Neural cell (in vitro differentiated cells): ENCODE data around the gene PGAP2. TPM values are rescaled to one million over a fixed set of nuclear protein-coding genes. Genes with fewer than 3 reads are reported as not detected.

Experiments
- H2AFZ ChIP-seq: fragments of 200-600, 300-800 bp; sonication (generic), shearing (Covaris generic); 2 replicates; pipeline ENCODE4 v1.6.0; 2014; ENCODE audit warnings: low read depth, mild to moderate bottlenecking, antibody characterized with exemption, low read length, moderate library complexity
- H3F3A ChIP-seq: fragments of 200-600 bp; shearing (Covaris generic); 2 replicates; pipeline ENCODE4 v1.6.1; 2016; ENCODE audit warnings: mild to moderate bottlenecking, moderate library complexity, mixed read lengths, antibody characterized with exemption, low read length; ENCODE audit not compliant: insufficient read depth, poor library complexity, severe bottlenecking
- H3K27ac ChIP-seq: fragments of 200-600, 300-800 bp; sonication (generic), shearing (Covaris generic); 2 replicates; pipeline ENCODE4 v1.5.1; 2014; ENCODE audit warnings: mild to moderate bottlenecking, low read length, moderate library complexity
- H3K27me3 ChIP-seq: fragments of 300-800, 200-600 bp; sonication (generic), shearing (Covaris generic); 2 replicates; pipeline ENCODE4 v1.6.0; 2014; ENCODE audit warnings: mild to moderate bottlenecking, low read depth, low read length, moderate library complexity; ENCODE audit not compliant: insufficient read depth
- H3K36me3 ChIP-seq: fragments of 300-800, 200-600 bp; sonication (generic), shearing (Covaris generic); 2 replicates; pipeline ENCODE4 v1.5.1; 2014; ENCODE audit warnings: mild to moderate bottlenecking, antibody characterized with exemption, low read length, moderate library complexity; ENCODE audit not compliant: insufficient read depth
- H3K4me2 ChIP-seq: fragments of 300-800, 200-600 bp; sonication (generic), shearing (Covaris generic); 2 replicates; pipeline ENCODE4 v1.6.0; 2014; ENCODE audit warnings: mild to moderate bottlenecking, low read length
- H3K4me3 ChIP-seq: fragments of 300-800, 200-600 bp; sonication (generic), shearing (Covaris generic); 2 replicates; pipeline ENCODE4 v1.5.1; 2014; ENCODE audit warnings: mild to moderate bottlenecking, low read length, moderate library complexity
- H3K79me2 ChIP-seq: fragments of 200-600 bp; shearing (Covaris generic); replicated peaks from 2 replicates; pipeline ENCODE4 v1.6.0; 2014; ENCODE audit warnings: mild to moderate bottlenecking, low read length, moderate library complexity; ENCODE audit not compliant: insufficient read depth
- H3K9ac ChIP-seq: fragments of 300-800, 200-600 bp; sonication (generic), shearing (Covaris generic); 2 replicates; pipeline ENCODE4 v1.6.1; 2016; ENCODE audit warnings: mild to moderate bottlenecking, low read length, mixed read lengths
- H3K9me2 ChIP-seq: fragments of 200-600 bp; shearing (Covaris generic); 2 replicates; pipeline ENCODE4 v1.6.1; 2016; ENCODE audit warnings: mild to moderate bottlenecking, low read length, mixed read lengths; ENCODE audit not compliant: insufficient read depth
- H3K9me3 ChIP-seq: fragments of 200-600, 300-800 bp; sonication (generic), shearing (Covaris generic); 2 replicates; pipeline ENCODE4 v1.6.1; 2016; ENCODE audit warnings: mild to moderate bottlenecking, mixed run types, low read length, moderate library complexity, mixed read lengths
- H4K20me1 ChIP-seq: fragments of 200-600 bp; shearing (Covaris generic); 2 replicates; pipeline ENCODE4 v1.6.1; 2016; ENCODE audit warnings: mild to moderate bottlenecking, mixed run types; ENCODE audit not compliant: insufficient read depth
- EP300 ChIP-seq: fragments of 450-650 bp; conservative IDR thresholded peaks from 2 replicates; pipeline ENCODE4 v1.6.1; 2014; ENCODE audit warnings: antibody characterized with exemption, mild to moderate bottlenecking, moderate library complexity; ENCODE audit not compliant: poor library complexity, severe bottlenecking
- EZH2 ChIP-seq: fragments of 200-600, 300-800 bp; shearing (Covaris generic), sonication (generic); IDR thresholded peaks from 2 replicates; pipeline ENCODE4 v1.6.1; 2014; ENCODE audit warnings: antibody characterized with exemption, low read length, borderline replicate concordance, mild to moderate bottlenecking; ENCODE audit not compliant: insufficient read depth, poor library complexity, severe bottlenecking
- MXI1 ChIP-seq: fragments of 450-650 bp; conservative IDR thresholded peaks from 2 replicates; pipeline ENCODE4 v1.6.1; 2014; ENCODE audit warnings: antibody characterized with exemption, mild to moderate bottlenecking; ENCODE audit not compliant: poor library complexity, severe bottlenecking
- POLR2AphosphoS5 ChIP-seq: IDR thresholded peaks from 2 replicates; pipeline ENCODE4 v1.6.1; 2012
- RAD21 ChIP-seq: fragments of 450-650 bp; conservative IDR thresholded peaks from 2 replicates; pipeline ENCODE4 v1.6.1; 2014; ENCODE audit warnings: antibody characterized with exemption, mild to moderate bottlenecking, moderate library complexity
- SMC3 ChIP-seq: fragments of 450-650 bp; conservative IDR thresholded peaks from 2 replicates; pipeline ENCODE4 v1.6.1; 2014; ENCODE audit warnings: antibody characterized with exemption, mild to moderate bottlenecking, moderate library complexity; ENCODE audit not compliant: poor library complexity
- TAF1 ChIP-seq: IDR thresholded peaks from 2 replicates; pipeline ENCODE4 v1.6.1; 2012; ENCODE audit warnings: low read depth
- polyA plus RNA-seq: library from polyadenylated mRNA; depleted of rRNA; stranded (reverse); fragments of >200 nt; gene quantifications from 2 replicates; pipeline ENCODE4 v1.2.3, GENCODE V29; 2014
- TF ChIP-seq, protein P1 (sequence below): IDR thresholded peaks from 2 replicates; pipeline ENCODE4 v1.6.1; 2012; ENCODE audit warnings: borderline replicate concordance
- TF ChIP-seq, protein P2 (sequence below): fragments of 450-650 bp; IDR thresholded peaks from 2 replicates; pipeline ENCODE4 v1.5.1; 2014; ENCODE audit warnings: antibody characterized with exemption, mild to moderate bottlenecking, moderate library complexity; ENCODE audit not compliant: poor library complexity, severe bottlenecking

Gene PGAP2
- polyA plus RNA-seq, 1 donor from 2014 or later: 30.1 TPM

DNA sequence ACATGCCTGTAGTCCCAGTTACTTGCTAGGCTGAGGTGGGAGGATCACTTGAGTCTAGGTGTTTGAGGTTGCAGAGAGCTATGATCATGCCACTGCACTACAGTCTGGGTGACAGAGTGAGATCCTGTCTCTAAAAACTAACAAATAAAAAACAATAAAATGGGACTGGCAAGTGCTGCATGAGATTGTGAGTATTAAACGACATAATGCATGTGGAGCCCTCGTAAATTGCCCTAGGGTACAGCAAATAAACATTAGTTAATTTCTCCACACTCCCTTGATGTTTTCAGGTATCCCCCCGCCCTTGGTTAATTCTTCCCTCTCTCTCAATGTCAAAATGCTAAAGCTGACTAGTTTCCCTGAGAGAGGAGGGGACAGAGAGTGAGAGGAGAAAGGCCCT is 37.3 kb downstream of the PGAP2 start:
- no peak overlapping the region for H2AFZ ChIP-seq
- H4K20me1 ChIP-seq: no peaks in the 10 kb centered on the region
- no peak overlapping the region for H3K4me2 ChIP-seq
- H3F3A ChIP-seq: no peaks in the 10 kb centered on the region
- H3K9me3 ChIP-seq: no peaks in the 10 kb centered on the region
- no peak overlapping the region for H3K9ac ChIP-seq
- no peak overlapping the region for H3K4me3 ChIP-seq
- TF ChIP-seq SMC3 (no peak), RAD21 (no peak), EP300 (no peak), POLR2AphosphoS5 (no peak), TAF1 (no peak), EZH2 (no peak), MXI1 (no peak)
- TF ChIP-seq, protein P1, sequence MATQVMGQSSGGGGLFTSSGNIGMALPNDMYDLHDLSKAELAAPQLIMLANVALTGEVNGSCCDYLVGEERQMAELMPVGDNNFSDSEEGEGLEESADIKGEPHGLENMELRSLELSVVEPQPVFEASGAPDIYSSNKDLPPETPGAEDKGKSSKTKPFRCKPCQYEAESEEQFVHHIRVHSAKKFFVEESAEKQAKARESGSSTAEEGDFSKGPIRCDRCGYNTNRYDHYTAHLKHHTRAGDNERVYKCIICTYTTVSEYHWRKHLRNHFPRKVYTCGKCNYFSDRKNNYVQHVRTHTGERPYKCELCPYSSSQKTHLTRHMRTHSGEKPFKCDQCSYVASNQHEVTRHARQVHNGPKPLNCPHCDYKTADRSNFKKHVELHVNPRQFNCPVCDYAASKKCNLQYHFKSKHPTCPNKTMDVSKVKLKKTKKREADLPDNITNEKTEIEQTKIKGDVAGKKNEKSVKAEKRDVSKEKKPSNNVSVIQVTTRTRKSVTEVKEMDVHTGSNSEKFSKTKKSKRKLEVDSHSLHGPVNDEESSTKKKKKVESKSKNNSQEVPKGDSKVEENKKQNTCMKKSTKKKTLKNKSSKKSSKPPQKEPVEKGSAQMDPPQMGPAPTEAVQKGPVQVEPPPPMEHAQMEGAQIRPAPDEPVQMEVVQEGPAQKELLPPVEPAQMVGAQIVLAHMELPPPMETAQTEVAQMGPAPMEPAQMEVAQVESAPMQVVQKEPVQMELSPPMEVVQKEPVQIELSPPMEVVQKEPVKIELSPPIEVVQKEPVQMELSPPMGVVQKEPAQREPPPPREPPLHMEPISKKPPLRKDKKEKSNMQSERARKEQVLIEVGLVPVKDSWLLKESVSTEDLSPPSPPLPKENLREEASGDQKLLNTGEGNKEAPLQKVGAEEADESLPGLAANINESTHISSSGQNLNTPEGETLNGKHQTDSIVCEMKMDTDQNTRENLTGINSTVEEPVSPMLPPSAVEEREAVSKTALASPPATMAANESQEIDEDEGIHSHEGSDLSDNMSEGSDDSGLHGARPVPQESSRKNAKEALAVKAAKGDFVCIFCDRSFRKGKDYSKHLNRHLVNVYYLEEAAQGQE: no peak
- TF ChIP-seq, protein P2, sequence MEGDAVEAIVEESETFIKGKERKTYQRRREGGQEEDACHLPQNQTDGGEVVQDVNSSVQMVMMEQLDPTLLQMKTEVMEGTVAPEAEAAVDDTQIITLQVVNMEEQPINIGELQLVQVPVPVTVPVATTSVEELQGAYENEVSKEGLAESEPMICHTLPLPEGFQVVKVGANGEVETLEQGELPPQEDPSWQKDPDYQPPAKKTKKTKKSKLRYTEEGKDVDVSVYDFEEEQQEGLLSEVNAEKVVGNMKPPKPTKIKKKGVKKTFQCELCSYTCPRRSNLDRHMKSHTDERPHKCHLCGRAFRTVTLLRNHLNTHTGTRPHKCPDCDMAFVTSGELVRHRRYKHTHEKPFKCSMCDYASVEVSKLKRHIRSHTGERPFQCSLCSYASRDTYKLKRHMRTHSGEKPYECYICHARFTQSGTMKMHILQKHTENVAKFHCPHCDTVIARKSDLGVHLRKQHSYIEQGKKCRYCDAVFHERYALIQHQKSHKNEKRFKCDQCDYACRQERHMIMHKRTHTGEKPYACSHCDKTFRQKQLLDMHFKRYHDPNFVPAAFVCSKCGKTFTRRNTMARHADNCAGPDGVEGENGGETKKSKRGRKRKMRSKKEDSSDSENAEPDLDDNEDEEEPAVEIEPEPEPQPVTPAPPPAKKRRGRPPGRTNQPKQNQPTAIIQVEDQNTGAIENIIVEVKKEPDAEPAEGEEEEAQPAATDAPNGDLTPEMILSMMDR: no peak
- no peaks in the 10 kb centered on the region for H3K9me2 ChIP-seq
- H3K36me3 ChIP-seq: no peaks in the 10 kb centered on the region
- no peaks in the 10 kb centered on the region for H3K79me2 ChIP-seq
- no peak overlapping the region for H3K27ac ChIP-seq
- no peaks in the 10 kb centered on the region for H3K27me3 ChIP-seq

- Histone ChIP-seq H3K27ac (no peak overlapping the region), H3F3A (no peaks in the 10 kb centered on the region), H3K79me2 (no peaks in the 10 kb centered on the region), H3K4me2 (no peak overlapping the region), H3K36me3 (no peaks in the 10 kb centered on the region), H3K9me3 (no peaks in the 10 kb centered on the region), H3K27me3 (no peaks in the 10 kb centered on the region), H3K9me2 (no peaks in the 10 kb centered on the region), H3K4me3 (no peak overlapping the region), H2AFZ (no peak overlapping the region), H3K9ac (no peak overlapping the region), H4K20me1 (no peaks in the 10 kb centered on the region)
- TF ChIP-seq TAF1: no peak
- peak; percentile 31 for TF ChIP-seq RAD21
- TF ChIP-seq, protein P2: peak; percentile 59
- peak; percentile 46 for TF ChIP-seq SMC3
- no peak for TF ChIP-seq EP300
- no peak for TF ChIP-seq EZH2
Observed at GRCh38 chr11:3849297-3849874, 41.0 kb downstream of the PGAP2 start.
